ENCODE results near the gene HK1. TPM values are rescaled to one million over a fixed set of nuclear protein-coding genes. Genes with fewer than 3 reads are reported as not detected.

HK1 gene
- total RNA-seq, 2 experiments from 2014 or later: 13.1 to 31.5 TPM

DNA sequence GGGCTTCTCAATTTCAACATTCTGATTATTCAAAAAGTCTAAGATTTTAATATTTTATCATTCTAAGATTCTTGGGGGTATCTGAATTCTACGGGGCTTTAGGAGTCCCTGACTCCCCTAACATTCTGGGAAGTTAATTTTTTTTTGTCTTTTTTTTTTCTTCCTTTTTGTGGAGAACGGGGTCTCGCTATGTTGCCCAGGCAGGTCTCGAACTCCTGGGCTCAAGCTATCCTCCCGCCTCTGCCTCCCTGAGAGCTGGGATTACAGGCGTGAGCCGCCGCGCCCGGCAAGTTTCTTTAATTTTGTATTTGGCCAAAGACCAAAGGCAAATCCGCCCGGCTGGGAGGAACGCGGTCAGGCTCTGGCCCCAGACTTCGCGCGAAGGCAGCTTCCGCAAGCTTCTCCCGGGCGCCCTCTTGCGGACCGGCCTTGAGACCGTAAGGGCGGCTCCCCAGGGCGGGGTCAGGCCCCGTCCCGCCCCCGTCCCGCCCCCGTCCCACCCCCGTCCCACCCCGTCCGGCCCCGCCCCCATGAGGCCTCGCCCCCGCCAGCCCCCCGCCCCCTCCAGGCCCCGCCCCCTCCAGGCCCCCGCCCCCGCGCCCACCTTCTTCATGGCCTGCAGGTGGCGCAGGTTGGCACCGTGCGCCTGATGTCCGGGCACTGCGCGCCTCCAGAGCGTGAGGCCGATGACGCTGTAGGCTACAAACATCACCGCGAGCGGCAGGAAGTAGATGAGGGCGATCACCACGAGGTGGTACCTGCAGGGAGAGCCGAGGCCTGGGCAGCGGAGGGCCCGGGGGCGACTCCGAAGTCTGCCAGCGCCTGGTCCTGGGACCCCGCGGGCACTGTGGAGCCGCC lies 130.3 kb downstream of the HK1 start:
- POLR2A ChIA-PET: interaction anchor here (0.8 kb wide), 1 partner anchor 16 kb away, joined by 3 read pairs; no protein-coding TSS in a partner anchor
- H3K27ac ChIP-seq (ENCODE audit: low read depth, low read length, poor library complexity, severe bottlenecking): no peak overlapping the region
- no TSS peak for BruUV-seq (replicated peaks)
- H3K4me3 ChIP-seq (ENCODE audit: low read depth, low read length, poor library complexity, severe bottlenecking): no peak overlapping the region
- no peaks in the 10 kb centered on the region for H4K20me1 ChIP-seq (ENCODE audit: insufficient read depth, low read length)
- peaks cover 28% of the 10 kb centered on the region for H3K4me1 ChIP-seq (ENCODE audit: insufficient read depth, low read length, poor library complexity, severe bottlenecking)
- peak; percentile 92 for DNase-seq (ENCODE audit: low spot score)
- peak overlapping the region; percentile 49 for H3K4me2 ChIP-seq (ENCODE audit: low read length)
- TF ChIP-seq, protein P1, sequence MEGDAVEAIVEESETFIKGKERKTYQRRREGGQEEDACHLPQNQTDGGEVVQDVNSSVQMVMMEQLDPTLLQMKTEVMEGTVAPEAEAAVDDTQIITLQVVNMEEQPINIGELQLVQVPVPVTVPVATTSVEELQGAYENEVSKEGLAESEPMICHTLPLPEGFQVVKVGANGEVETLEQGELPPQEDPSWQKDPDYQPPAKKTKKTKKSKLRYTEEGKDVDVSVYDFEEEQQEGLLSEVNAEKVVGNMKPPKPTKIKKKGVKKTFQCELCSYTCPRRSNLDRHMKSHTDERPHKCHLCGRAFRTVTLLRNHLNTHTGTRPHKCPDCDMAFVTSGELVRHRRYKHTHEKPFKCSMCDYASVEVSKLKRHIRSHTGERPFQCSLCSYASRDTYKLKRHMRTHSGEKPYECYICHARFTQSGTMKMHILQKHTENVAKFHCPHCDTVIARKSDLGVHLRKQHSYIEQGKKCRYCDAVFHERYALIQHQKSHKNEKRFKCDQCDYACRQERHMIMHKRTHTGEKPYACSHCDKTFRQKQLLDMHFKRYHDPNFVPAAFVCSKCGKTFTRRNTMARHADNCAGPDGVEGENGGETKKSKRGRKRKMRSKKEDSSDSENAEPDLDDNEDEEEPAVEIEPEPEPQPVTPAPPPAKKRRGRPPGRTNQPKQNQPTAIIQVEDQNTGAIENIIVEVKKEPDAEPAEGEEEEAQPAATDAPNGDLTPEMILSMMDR (conservative IDR thresholded peaks at IDR 0.05; ENCODE audit: low read length): peak; percentile 36
- TF ChIP-seq EZH2phosphoT487 (IDR thresholded peaks at IDR 0.05; ENCODE audit: borderline replicate concordance, low read depth, low read length): no peak
- H2AFZ ChIP-seq (ENCODE audit: low read length): peak overlapping the region; percentile 60; the same call in 1 of the 2 replicates
- H3K36me3 ChIP-seq (ENCODE audit: insufficient read depth, low read length): no peaks in the 10 kb centered on the region
- no peaks in the 10 kb centered on the region for H3K9me3 ChIP-seq (ENCODE audit: low read length)
- intact Hi-C loops (cut with micrococcal nuclease; ENCODE audit: unreplicated experiment): loop anchor here (5.0 kb wide), 1 partner anchor 229 kb away; no protein-coding TSS in a partner anchor
- CTCF ChIA-PET (ENCODE audit: unreplicated experiment): interaction anchor here (0.5 to 1.3 kb wide), 2 partner anchors 179 to 185 kb away, joined by 3 to 5 read pairs; no protein-coding TSS in a partner anchor
- H3K9me2 ChIP-seq (ENCODE audit: insufficient read depth, low read length): no peaks in the 10 kb centered on the region
- H3K79me2 ChIP-seq (ENCODE audit: insufficient read depth, low read depth, low read length): no peaks in the 10 kb centered on the region

DNA sequence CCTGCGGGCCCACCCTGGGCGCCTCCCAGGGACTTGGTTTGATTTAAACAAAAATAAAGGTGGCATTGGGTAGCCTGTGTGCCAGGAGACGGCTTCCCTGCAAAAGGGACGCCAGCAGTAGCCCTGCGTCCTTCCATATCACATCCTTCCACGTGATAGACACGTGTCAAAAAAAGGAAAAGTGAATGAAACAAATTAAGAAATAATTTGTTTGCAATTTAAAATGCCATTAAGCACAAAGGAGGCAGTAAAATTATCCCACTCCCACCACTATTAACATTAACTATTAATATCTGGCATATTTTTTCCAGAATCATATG lies 130.8 kb downstream of the HK1 start:
- ChIA-PET CTCF (ENCODE audit: unreplicated experiment) (no interaction called here), POLR2A (interaction anchor here (0.8 kb wide), 1 partner anchor 16 kb away, joined by 3 read pairs; no protein-coding TSS in a partner anchor)
- TF ChIP-seq, protein P1 (conservative IDR thresholded peaks at IDR 0.05; ENCODE audit: low read length): no peak
- no peak for TF ChIP-seq EZH2phosphoT487 (IDR thresholded peaks at IDR 0.05; ENCODE audit: borderline replicate concordance, low read depth, low read length)
- H3K9me2 ChIP-seq (ENCODE audit: insufficient read depth, low read length): no peaks in the 10 kb centered on the region
- H3K27ac ChIP-seq (ENCODE audit: low read depth, low read length, poor library complexity, severe bottlenecking): no peak overlapping the region
- H3K79me2 ChIP-seq (ENCODE audit: insufficient read depth, low read depth, low read length): no peaks in the 10 kb centered on the region
- peak overlapping the region; percentile 60; the same call in 1 of the 2 replicates for H2AFZ ChIP-seq (ENCODE audit: low read length)
- H3K4me1 ChIP-seq (ENCODE audit: insufficient read depth, low read length, poor library complexity, severe bottlenecking): peaks cover 28% of the 10 kb centered on the region
- intact Hi-C loops (cut with micrococcal nuclease; ENCODE audit: unreplicated experiment): loop anchor here (5.0 kb wide), 1 partner anchor 228 kb away; no protein-coding TSS in a partner anchor
- peak overlapping the region; percentile 46 for H3K4me2 ChIP-seq (ENCODE audit: low read length)
- no peaks in the 10 kb centered on the region for H4K20me1 ChIP-seq (ENCODE audit: insufficient read depth, low read length)
- no peak for DNase-seq (ENCODE audit: low spot score)
- BruUV-seq (replicated peaks): no TSS peak
- no peak overlapping the region for H3K4me3 ChIP-seq (ENCODE audit: low read depth, low read length, poor library complexity, severe bottlenecking)
- no peaks in the 10 kb centered on the region for H3K9me3 ChIP-seq (ENCODE audit: low read length)
- no peaks in the 10 kb centered on the region for H3K36me3 ChIP-seq (ENCODE audit: insufficient read depth, low read length)

DNA sequence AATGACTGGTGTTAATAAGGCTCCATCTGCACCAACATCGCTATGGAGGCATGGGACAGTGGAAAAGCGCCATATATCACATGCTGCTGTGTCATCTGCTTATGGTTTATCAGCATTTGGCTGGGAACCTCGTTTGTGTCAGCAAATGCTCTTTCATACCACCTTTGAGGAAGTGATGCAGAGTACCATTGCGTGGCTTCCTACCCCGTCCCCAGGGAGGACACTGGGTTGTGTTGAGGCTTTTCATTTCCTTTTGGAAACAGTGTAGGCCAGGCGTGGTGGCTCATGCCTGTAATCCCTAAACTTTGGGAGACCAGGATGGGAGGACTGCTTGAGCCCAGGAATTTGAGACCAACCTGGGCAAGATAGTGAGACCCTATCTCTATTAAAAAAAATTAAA lies 131.7 kb downstream of the HK1 start:
- peak; percentile 78 for DNase-seq (ENCODE audit: low spot score)
- no peak for TF ChIP-seq EZH2phosphoT487 (IDR thresholded peaks at IDR 0.05; ENCODE audit: borderline replicate concordance, low read depth, low read length)
- TF ChIP-seq, protein P1 (conservative IDR thresholded peaks at IDR 0.05; ENCODE audit: low read length): no peak
- Histone ChIP-seq H3K36me3 (ENCODE audit: insufficient read depth, low read length) (no peaks in the 10 kb centered on the region), H3K9me3 (ENCODE audit: low read length) (no peaks in the 10 kb centered on the region), H2AFZ (ENCODE audit: low read length) (no peak overlapping the region), H4K20me1 (ENCODE audit: insufficient read depth, low read length) (no peaks in the 10 kb centered on the region), H3K27ac (ENCODE audit: low read depth, low read length, poor library complexity, severe bottlenecking) (no peak overlapping the region), H3K79me2 (ENCODE audit: insufficient read depth, low read depth, low read length) (no peaks in the 10 kb centered on the region), H3K4me3 (ENCODE audit: low read depth, low read length, poor library complexity, severe bottlenecking) (no peak overlapping the region), H3K4me2 (ENCODE audit: low read length) (peak overlapping the region; percentile 41; the same call in 1 of the 2 replicates), H3K4me1 (ENCODE audit: insufficient read depth, low read length, poor library complexity, severe bottlenecking) (peaks cover 28% of the 10 kb centered on the region), H3K9me2 (ENCODE audit: insufficient read depth, low read length) (no peaks in the 10 kb centered on the region)
- ChIA-PET POLR2A (no interaction called here), CTCF (ENCODE audit: unreplicated experiment) (no interaction called here)
- intact Hi-C loops (cut with micrococcal nuclease; ENCODE audit: unreplicated experiment): loop anchor here (5.0 to 10.0 kb wide), 2 partner anchors 227 to 405 kb away; no protein-coding TSS in a partner anchor
- no TSS peak for BruUV-seq (replicated peaks)
